HL-60 (cell line): ENCODE measurements around the gene ATP9B.
"Not testable (repeated sequence)": the region's sequence is repeated elsewhere in the genome, so short reads cannot be mapped to it uniquely, and the experiment has no call there.

Experiments
- DNase-seq, 2 experiments: peaks; one replicate each; pipeline ENCODE4 v3.0.0-alpha.2; 2010 to 2020; ENCODE audit warnings: low read depth in 1 of 2, low spot score in 1 of 2
- H3K27ac ChIP-seq: fragments of 250-450 bp; sonication (Bioruptor Pico); replicated peaks from 2 replicates; pipeline ENCODE4 v1.5.1; 2020; ENCODE audit warnings: mild to moderate bottlenecking, moderate library complexity
- H3K27me3 ChIP-seq: fragments of 250-450 bp; sonication (Bioruptor Pico); 2 replicates; pipeline ENCODE4 v1.5.1; 2021; ENCODE audit warnings: mild to moderate bottlenecking, moderate library complexity; ENCODE audit not compliant: insufficient read depth, poor library complexity, severe bottlenecking
- H3K4me3 ChIP-seq: replicated peaks from 2 replicates; pipeline ENCODE4 v1.5.1; 2011; ENCODE audit warnings: mild to moderate bottlenecking, control low read depth, low read length; ENCODE audit not compliant: insufficient read depth
- GABPA ChIP-seq: IDR thresholded peaks from 2 replicates; pipeline ENCODE4 v1.6.1; 2012; ENCODE audit warnings: low read depth
- POLR2AphosphoS5 ChIP-seq: IDR thresholded peaks from 2 replicates; pipeline ENCODE4 v1.6.1; 2012; ENCODE audit warnings: low read depth
- SPI1 ChIP-seq: IDR thresholded peaks from 2 replicates; pipeline ENCODE4 v1.6.1; 2012; ENCODE audit warnings: low read depth, mild to moderate bottlenecking, borderline replicate concordance
- TF ChIP-seq, protein P1 (sequence below): IDR thresholded peaks from one replicate; pipeline ENCODE4 v1.5.1; 2011; ENCODE audit warnings: low read length, control low read depth, inconsistent platforms; ENCODE audit not compliant: insufficient read depth
- TF ChIP-seq, protein P2 (sequence below): IDR thresholded peaks from 2 replicates; pipeline ENCODE4 v1.6.1; 2012; ENCODE audit warnings: low read depth; ENCODE audit not compliant: insufficient replicate concordance

The ATP9B gene

GRCh38 chr18:79260510-79260909 is 191.3 kb downstream of the ATP9B start:
- no peaks in the 10 kb centered on the region for H3K27me3 ChIP-seq
- TF ChIP-seq GABPA: no peak
- no peak overlapping the region for H3K4me3 ChIP-seq
- no peak overlapping the region for H3K27ac ChIP-seq
- peak in 1 of 2 experiments; percentile 39 for DNase-seq

DNA sequence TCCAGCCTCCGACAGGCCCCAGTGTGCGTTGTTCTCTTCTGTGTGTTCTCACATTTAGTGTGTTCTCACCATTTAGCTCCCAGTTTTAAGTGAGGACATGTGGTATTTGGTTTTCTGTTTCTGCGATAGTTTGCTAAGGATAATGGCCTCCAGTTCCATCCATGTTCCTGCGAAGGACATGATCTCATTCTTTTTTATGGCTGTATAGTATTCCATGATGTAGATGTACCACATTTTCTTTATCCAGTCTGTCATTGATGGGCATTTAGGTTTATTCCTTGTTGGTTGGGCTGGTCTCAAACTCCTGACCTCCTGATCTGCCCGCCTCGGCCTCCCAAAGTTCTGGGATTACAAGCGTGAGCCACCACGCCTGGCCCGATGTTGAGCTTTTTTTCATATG is 195.9 kb downstream of the ATP9B start:
- not testable (repeated sequence) for H3K4me3 ChIP-seq, DNase-seq, H3K27me3 ChIP-seq, H3K27ac ChIP-seq

DNA sequence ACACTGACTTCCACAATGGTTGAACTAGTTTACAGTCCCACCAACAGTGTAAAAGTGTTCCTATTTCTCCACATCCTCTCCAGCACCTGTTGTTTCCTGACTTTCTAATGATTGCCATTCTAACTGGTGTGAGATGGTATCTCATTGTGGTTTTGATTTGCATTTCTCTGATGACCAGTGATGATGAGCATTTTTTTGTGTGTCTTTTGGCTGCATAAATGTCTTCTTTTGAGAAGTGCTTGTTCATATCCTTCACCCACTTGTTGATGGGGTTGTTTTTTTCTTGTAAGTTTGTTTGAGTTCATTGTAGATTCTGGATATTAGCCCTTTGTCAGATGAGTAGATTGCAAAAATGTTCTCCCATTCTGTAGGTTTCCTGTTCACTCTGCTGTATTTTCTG is 202.6 kb downstream of the ATP9B start:
- H3K27ac ChIP-seq, H3K27me3 ChIP-seq, H3K4me3 ChIP-seq, DNase-seq: not testable (repeated sequence)

DNA sequence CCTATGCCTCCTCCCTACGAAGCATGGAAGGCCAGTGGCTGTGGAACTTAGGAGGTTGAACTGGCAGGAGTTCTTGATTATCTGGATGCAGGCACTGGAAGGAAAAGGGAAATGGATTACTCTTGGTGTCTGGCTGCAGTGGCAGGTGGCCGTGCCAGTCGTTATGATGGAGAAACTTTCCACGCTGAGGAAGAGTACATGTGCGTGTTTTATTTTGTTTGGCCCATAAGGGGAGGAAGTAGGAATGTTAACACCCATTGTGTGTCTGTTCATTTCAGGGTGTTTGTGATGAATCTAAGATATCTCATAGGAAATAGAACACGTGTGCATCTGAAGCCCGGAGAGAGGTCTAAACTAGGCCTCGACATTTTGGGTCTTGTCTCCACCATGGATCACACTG is 203.7 kb downstream of the ATP9B start:
- Histone ChIP-seq H3K27me3 (no peaks in the 10 kb centered on the region), H3K27ac (no peak overlapping the region), H3K4me3 (no peak overlapping the region)
- TF ChIP-seq, protein P1, sequence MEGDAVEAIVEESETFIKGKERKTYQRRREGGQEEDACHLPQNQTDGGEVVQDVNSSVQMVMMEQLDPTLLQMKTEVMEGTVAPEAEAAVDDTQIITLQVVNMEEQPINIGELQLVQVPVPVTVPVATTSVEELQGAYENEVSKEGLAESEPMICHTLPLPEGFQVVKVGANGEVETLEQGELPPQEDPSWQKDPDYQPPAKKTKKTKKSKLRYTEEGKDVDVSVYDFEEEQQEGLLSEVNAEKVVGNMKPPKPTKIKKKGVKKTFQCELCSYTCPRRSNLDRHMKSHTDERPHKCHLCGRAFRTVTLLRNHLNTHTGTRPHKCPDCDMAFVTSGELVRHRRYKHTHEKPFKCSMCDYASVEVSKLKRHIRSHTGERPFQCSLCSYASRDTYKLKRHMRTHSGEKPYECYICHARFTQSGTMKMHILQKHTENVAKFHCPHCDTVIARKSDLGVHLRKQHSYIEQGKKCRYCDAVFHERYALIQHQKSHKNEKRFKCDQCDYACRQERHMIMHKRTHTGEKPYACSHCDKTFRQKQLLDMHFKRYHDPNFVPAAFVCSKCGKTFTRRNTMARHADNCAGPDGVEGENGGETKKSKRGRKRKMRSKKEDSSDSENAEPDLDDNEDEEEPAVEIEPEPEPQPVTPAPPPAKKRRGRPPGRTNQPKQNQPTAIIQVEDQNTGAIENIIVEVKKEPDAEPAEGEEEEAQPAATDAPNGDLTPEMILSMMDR: no peak
- TF ChIP-seq, protein P2, sequence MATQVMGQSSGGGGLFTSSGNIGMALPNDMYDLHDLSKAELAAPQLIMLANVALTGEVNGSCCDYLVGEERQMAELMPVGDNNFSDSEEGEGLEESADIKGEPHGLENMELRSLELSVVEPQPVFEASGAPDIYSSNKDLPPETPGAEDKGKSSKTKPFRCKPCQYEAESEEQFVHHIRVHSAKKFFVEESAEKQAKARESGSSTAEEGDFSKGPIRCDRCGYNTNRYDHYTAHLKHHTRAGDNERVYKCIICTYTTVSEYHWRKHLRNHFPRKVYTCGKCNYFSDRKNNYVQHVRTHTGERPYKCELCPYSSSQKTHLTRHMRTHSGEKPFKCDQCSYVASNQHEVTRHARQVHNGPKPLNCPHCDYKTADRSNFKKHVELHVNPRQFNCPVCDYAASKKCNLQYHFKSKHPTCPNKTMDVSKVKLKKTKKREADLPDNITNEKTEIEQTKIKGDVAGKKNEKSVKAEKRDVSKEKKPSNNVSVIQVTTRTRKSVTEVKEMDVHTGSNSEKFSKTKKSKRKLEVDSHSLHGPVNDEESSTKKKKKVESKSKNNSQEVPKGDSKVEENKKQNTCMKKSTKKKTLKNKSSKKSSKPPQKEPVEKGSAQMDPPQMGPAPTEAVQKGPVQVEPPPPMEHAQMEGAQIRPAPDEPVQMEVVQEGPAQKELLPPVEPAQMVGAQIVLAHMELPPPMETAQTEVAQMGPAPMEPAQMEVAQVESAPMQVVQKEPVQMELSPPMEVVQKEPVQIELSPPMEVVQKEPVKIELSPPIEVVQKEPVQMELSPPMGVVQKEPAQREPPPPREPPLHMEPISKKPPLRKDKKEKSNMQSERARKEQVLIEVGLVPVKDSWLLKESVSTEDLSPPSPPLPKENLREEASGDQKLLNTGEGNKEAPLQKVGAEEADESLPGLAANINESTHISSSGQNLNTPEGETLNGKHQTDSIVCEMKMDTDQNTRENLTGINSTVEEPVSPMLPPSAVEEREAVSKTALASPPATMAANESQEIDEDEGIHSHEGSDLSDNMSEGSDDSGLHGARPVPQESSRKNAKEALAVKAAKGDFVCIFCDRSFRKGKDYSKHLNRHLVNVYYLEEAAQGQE: no peak
- TF ChIP-seq SPI1: no peak
- no peak for TF ChIP-seq GABPA
- TF ChIP-seq POLR2AphosphoS5: no peak
- no peak for DNase-seq

- Histone ChIP-seq H3K4me3 (no peak overlapping the region), H3K27me3 (no peaks in the 10 kb centered on the region), H3K27ac (no peak overlapping the region)
- TF ChIP-seq, protein P1: no peak
- TF ChIP-seq GABPA (no peak), POLR2AphosphoS5 (no peak), SPI1 (no peak)
- TF ChIP-seq, protein P2: no peak
- no peak for DNase-seq
Observed at GRCh38 chr18:79274823-79275222, 205.6 kb downstream of the ATP9B start.

GRCh38 chr18:79275461-79275860 is 206.3 kb downstream of the ATP9B start:
- TF ChIP-seq, protein P2: no peak
- no peak for TF ChIP-seq GABPA
- no peak for TF ChIP-seq POLR2AphosphoS5
- no peak for TF ChIP-seq SPI1
- TF ChIP-seq, protein P1: no peak
- H3K4me3 ChIP-seq: no peak overlapping the region
- DNase-seq: no peak
- H3K27me3 ChIP-seq: no peaks in the 10 kb centered on the region
- no peak overlapping the region for H3K27ac ChIP-seq
